ENCODE measurements around the gene DCTN2. TPM values are rescaled to one million over a fixed set of nuclear protein-coding genes. Genes with fewer than 3 reads are reported as not detected.

DCTN2 gene
- total RNA-seq, 3 donors from 2014 or later, result 72.3 to 84.3 (median 74.6) TPM

- Mint-ChIP-seq H3K36me3 (ENCODE audit: insufficient read depth) (peaks cover 7% of the 10 kb centered on the region), H3K9me3 (no peaks in the 10 kb centered on the region), H3K4me1 (ENCODE audit: low read depth) (peaks cover 25% of the 10 kb centered on the region), H3K4me3 (peak within 1 kb of the TSS; percentile 76), H3K27me3 (ENCODE audit: low read depth) (peaks cover 7% of the 10 kb centered on the region)
- ATAC-seq (peak; percentile 51 to 66), DNase-seq (peak; percentile 39)
Observed at GRCh38 chr12:57549909-57550640, 3.1 kb upstream of the DCTN2 start, which contains the start of gene KIF5A. Gene KIF5A (plus strand): TSS chr12:57550044. CDS start chr12:57550272, 228 bp downstream.

DNA sequence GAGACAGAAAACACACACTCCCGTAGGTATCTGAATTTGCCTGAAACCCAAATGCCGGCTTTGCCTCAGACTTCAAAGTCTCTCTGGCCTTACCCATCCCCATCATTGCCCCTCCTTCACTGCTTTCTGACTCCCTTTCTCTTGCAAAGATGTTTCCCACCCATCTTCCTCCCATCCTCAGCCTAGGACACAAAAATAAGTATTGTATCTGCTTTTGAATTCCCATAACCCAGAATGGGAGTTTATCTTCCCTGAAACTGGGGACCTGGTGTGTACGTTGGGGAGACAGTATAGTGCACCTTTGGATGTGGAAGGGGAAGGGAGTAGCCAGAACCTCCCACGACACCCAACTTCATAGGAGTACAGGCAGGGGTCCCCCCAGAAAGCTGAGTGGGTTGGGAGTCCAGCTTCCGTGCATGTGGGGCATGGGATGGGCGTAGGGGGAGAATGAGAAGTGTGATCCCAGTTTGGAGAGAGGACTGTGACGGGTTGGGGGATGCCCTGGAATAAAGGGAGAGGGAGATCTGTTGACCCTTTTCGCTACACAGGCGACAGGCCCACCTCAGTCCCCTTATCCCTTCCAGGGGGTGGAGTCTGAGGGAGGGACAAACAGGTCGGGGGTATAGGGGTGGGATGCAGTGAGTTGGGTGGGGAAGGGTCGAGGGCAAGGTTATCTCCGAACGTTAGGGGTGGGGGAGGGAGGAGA is 2.4 kb upstream of the DCTN2 start:
- H3K4me3 Mint-ChIP-seq, result peak overlapping the region; percentile 76
- no peaks in the 10 kb centered on the region for H3K9me3 Mint-ChIP-seq
- peaks cover 8% of the 10 kb centered on the region for H3K36me3 Mint-ChIP-seq (ENCODE audit: insufficient read depth)
- H3K4me1 Mint-ChIP-seq (ENCODE audit: low read depth), result peaks cover 31% of the 10 kb centered on the region
- peaks cover 7% of the 10 kb centered on the region for H3K27me3 Mint-ChIP-seq (ENCODE audit: low read depth)
- DNase-seq (no peak), ATAC-seq (no peak)

DNA sequence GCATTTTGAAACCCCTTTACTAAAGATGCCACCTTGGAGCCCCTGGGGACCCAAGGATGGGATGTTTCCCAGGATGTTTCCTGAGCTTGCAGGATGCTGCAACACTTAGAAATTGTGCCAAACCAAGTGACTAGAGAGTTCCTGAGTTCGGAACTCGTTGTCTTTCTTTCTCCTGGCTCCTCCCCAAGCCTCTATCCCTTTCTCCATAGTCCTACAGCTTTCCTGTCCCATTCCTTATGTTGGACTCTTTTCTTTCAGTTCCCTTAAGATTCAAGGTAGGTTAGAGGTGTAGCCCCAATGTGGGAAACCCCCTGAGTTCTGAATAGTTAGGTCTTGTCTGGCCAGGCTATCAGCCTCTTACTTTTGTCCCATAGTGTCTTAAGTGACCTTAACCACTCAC is 1.5 kb upstream of the DCTN2 start:
- no peak overlapping the region for H3K4me3 Mint-ChIP-seq
- peaks cover 32% of the 10 kb centered on the region for H3K4me1 Mint-ChIP-seq (ENCODE audit: low read depth)
- peaks cover 7% of the 10 kb centered on the region for H3K27me3 Mint-ChIP-seq (ENCODE audit: low read depth)
- ATAC-seq (no peak), DNase-seq (no peak)
- H3K36me3 Mint-ChIP-seq (ENCODE audit: insufficient read depth), result peaks cover 8% of the 10 kb centered on the region
- H3K9me3 Mint-ChIP-seq, result no peaks in the 10 kb centered on the region

GRCh38 chr12:57548013-57548315 is 972 bp upstream of the DCTN2 start:
- peaks cover 7% of the 10 kb centered on the region for H3K27me3 Mint-ChIP-seq (ENCODE audit: low read depth)
- H3K9me3 Mint-ChIP-seq, result no peaks in the 10 kb centered on the region
- no peak overlapping the region for H3K4me3 Mint-ChIP-seq
- peaks cover 35% of the 10 kb centered on the region for H3K4me1 Mint-ChIP-seq (ENCODE audit: low read depth)
- DNase-seq (no peak), ATAC-seq (no peak)
- peaks cover 9% of the 10 kb centered on the region for H3K36me3 Mint-ChIP-seq (ENCODE audit: insufficient read depth)

GRCh38 chr12:57547288-57548012 is 458 bp upstream of the DCTN2 start:
- DNase-seq (no peak), ATAC-seq (no peak)
- peaks cover 7% of the 10 kb centered on the region for H3K27me3 Mint-ChIP-seq (ENCODE audit: low read depth)
- H3K9me3 Mint-ChIP-seq, result no peaks in the 10 kb centered on the region
- peaks cover 35% of the 10 kb centered on the region for H3K4me1 Mint-ChIP-seq (ENCODE audit: low read depth)
- peaks cover 9% of the 10 kb centered on the region for H3K36me3 Mint-ChIP-seq (ENCODE audit: insufficient read depth)
- H3K4me3 Mint-ChIP-seq, result peak overlapping the region; percentile 100

- H3K27me3 Mint-ChIP-seq (ENCODE audit: low read depth), result peaks cover 5% of the 10 kb centered on the region
- H3K36me3 Mint-ChIP-seq (ENCODE audit: insufficient read depth), result peaks cover 13% of the 10 kb centered on the region
- peaks cover 33% of the 10 kb centered on the region for H3K4me1 Mint-ChIP-seq (ENCODE audit: low read depth)
- H3K9me3 Mint-ChIP-seq, result no peaks in the 10 kb centered on the region
- no peak for ATAC-seq
- peak overlapping the region; percentile 100 for H3K4me3 Mint-ChIP-seq
- no peak for DNase-seq
Observed at GRCh38 chr12:57545809-57546437, 1.1 kb downstream of the DCTN2 start.

- no peaks in the 10 kb centered on the region for H3K27me3 Mint-ChIP-seq (ENCODE audit: low read depth)
- DNase-seq (no peak), ATAC-seq (no peak)
- peaks cover 17% of the 10 kb centered on the region for H3K36me3 Mint-ChIP-seq (ENCODE audit: insufficient read depth)
- H3K4me1 Mint-ChIP-seq (ENCODE audit: low read depth), result peaks cover 28% of the 10 kb centered on the region
- H3K9me3 Mint-ChIP-seq, result no peaks in the 10 kb centered on the region
- H3K4me3 Mint-ChIP-seq, result no peak overlapping the region
Observed at GRCh38 chr12:57543581-57543980, 3.4 kb downstream of the DCTN2 start.

- Mint-ChIP-seq H3K4me1 (ENCODE audit: low read depth) (peaks cover 23% of the 10 kb centered on the region), H3K27me3 (ENCODE audit: low read depth) (no peaks in the 10 kb centered on the region), H3K9me3 (no peaks in the 10 kb centered on the region), H3K36me3 (ENCODE audit: insufficient read depth) (peaks cover 25% of the 10 kb centered on the region), H3K4me3 (no peak overlapping the region)
- ATAC-seq, result no peak
- no peak for DNase-seq
Observed at GRCh38 chr12:57541717-57542116, 5.3 kb downstream of the DCTN2 start.

DNA sequence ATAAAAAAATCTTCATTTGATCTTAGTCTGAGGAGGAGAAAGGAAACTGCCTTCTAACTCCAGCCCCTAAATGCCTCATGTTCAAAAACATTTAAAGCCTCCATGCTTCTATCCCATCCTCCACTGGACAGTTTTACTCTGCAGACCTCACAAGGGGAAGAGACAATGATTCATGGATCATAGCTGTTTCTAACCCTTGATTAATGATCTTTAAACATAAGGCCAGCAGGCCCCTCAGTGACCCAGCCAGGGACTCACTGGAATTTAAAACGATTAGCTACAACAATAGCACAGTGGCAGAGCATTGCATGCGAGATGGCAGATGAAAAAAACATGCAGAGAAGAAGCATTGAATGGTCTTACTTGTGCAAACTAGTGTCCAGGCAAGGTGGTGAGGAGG is 6.0 kb downstream of the DCTN2 start:
- no peak overlapping the region for H3K4me3 Mint-ChIP-seq
- peaks cover 18% of the 10 kb centered on the region for H3K4me1 Mint-ChIP-seq (ENCODE audit: low read depth)
- H3K9me3 Mint-ChIP-seq, result no peaks in the 10 kb centered on the region
- H3K36me3 Mint-ChIP-seq (ENCODE audit: insufficient read depth), result peaks cover 26% of the 10 kb centered on the region
- DNase-seq (no peak), ATAC-seq (no peak)
- H3K27me3 Mint-ChIP-seq (ENCODE audit: low read depth), result no peaks in the 10 kb centered on the region

- H3K4me1 Mint-ChIP-seq (ENCODE audit: low read depth), result peaks cover 4% of the 10 kb centered on the region
- no peak for ATAC-seq
Observed at GRCh38 chr12:57539134-57539768, 7.7 kb downstream of the DCTN2 start.

DNA sequence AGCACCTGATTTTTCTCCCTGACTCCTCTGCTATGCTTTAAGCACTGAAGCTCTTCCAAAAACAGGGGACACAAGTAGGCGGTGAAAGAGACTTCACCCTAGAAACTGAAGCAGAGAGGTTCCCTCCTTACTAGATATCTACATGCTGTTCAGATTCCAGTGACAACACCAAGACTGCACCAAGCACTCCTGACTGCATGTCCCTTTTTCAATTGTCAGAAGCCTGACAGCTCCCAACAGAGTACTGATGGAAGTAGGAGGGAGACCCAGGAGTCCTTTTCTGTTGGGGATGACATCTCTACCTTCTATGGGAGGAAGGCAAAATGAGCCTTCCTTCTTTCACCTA is 10.4 kb downstream of the DCTN2 start:
- Mint-ChIP-seq H3K4me1 (ENCODE audit: low read depth) (no peaks in the 10 kb centered on the region), H3K36me3 (ENCODE audit: insufficient read depth) (peaks cover 41% of the 10 kb centered on the region), H3K9me3 (no peaks in the 10 kb centered on the region)

More at GRCh38 chr12:57539134-57539768, 7.7 kb downstream of the DCTN2 start:
- Mint-ChIP-seq H3K36me3 (ENCODE audit: insufficient read depth) (peaks cover 25% of the 10 kb centered on the region), H3K9me3 (no peaks in the 10 kb centered on the region), H3K4me3 (no peak overlapping the region), H3K27me3 (ENCODE audit: low read depth) (no peaks in the 10 kb centered on the region)
- no peak for DNase-seq

DNA sequence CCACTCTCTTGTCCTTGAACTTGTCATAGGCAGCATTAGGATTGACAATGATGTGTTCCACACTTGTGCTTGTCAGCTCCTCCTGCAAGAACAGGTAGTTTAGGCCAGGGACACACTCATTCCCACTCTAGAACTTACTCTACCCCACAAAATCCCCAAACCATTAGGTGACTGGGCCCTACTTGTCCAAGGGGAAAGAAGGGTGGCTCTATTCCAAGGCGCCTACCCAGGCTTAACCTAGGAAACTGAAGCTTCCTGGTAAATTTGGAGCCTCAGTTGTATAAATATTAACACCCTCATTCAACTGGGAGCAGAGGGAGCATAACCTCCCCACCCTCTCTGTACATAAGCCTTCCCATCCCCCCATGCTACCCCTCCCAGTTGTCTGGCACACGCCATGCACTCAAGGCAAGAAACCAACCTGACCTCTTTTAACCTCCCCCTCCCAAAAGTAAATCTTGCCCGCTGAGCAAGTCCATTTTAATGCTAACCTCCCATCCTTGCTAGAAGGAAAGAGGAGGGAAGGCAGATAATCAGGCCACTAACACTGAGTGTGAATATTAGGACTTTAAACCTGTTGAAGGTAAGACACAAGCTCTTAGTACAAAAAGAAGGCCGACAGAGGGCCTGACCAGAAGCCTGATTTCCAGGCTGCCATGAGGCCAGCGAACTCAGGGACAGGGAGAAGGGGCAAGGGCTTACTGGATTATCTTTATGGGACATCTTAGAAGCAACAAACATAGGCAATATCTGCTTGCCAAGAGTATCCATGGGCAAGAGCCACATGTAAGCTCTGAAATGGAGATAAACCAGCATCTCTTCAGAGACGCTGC is 11.0 kb downstream of the DCTN2 start:
- H3K9me3 Mint-ChIP-seq, result no peaks in the 10 kb centered on the region
- H3K27me3 Mint-ChIP-seq (ENCODE audit: low read depth), result no peaks in the 10 kb centered on the region
- DNase-seq, result no peak
- H3K4me1 Mint-ChIP-seq (ENCODE audit: low read depth), result no peaks in the 10 kb centered on the region
- peaks cover 41% of the 10 kb centered on the region for H3K36me3 Mint-ChIP-seq (ENCODE audit: insufficient read depth)
- ATAC-seq, result no peak
- no peak overlapping the region for H3K4me3 Mint-ChIP-seq

More for the DNA sequence above, 10.4 kb downstream of the DCTN2 start:
- no peak for DNase-seq
- Mint-ChIP-seq H3K4me3 (no peak overlapping the region), H3K27me3 (ENCODE audit: low read depth) (no peaks in the 10 kb centered on the region)
- no peak for ATAC-seq

DNA sequence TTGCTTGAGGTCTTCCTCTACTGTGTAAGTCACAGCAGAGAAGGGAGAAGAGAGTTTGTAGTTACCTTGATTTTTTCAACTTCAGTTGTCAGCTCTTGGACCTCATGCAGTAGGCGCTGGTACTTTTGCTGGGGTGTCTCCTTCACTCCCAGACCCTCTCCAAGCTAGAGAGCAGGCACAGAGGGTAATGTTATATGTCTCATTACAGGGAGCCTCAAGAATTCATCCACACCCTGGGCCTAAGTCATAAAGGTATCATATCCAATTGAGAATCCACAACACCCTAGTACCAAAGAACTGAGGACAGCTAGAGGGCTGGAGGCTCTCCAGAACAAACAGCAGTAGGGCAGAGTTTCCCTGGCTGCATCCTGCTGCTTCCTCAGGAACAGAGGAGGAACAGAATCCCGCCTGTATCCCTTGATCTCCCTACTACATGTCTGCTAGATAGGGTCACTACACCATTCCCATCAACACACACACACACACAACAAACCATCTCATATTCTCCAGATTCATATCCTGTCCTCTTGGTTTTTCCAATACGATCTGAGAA is 11.9 kb downstream of the DCTN2 start:
- DNase-seq (no peak), ATAC-seq (no peak)
- peaks cover 43% of the 10 kb centered on the region for H3K36me3 Mint-ChIP-seq (ENCODE audit: insufficient read depth)
- H3K4me1 Mint-ChIP-seq (ENCODE audit: low read depth), result no peaks in the 10 kb centered on the region
- no peak overlapping the region for H3K4me3 Mint-ChIP-seq
- no peaks in the 10 kb centered on the region for H3K27me3 Mint-ChIP-seq (ENCODE audit: low read depth)
- H3K9me3 Mint-ChIP-seq, result no peaks in the 10 kb centered on the region
